ENCODE data around the gene UTF1. TPM values are rescaled to one million over a fixed set of nuclear protein-coding genes. Genes with fewer than 3 reads are reported as not detected.

UTF1 gene
- total RNA-seq, 1 donor from 2014 or later, result 0.61 TPM

- Mint-ChIP-seq H3K27me3 (ENCODE audit: unreplicated experiment) (peaks cover 11% of the 10 kb centered on the region), H3K36me3 (ENCODE audit: unreplicated experiment) (no peaks in the 10 kb centered on the region), H3K4me3 (ENCODE audit: unreplicated experiment) (no peak overlapping the region), H3K9me3 (ENCODE audit: unreplicated experiment) (no peaks in the 10 kb centered on the region), H3K27ac (ENCODE audit: unreplicated experiment) (no peak overlapping the region), H3K4me1 (ENCODE audit: low read depth, unreplicated experiment) (peaks cover 7% of the 10 kb centered on the region)
- no peak for TF ChIP-seq CTCF (IDR thresholded peaks at IDR 0.05; ENCODE audit: partially characterized antibody, unreplicated experiment)
- DNase-seq, result no peak
These were observed 36.2 kb downstream of the UTF1 start for GRCh38 chr10:133266056-133266795.

GRCh38 chr10:133267293-133267692, 37.3 kb downstream of the UTF1 start:
- H3K27ac Mint-ChIP-seq (ENCODE audit: unreplicated experiment), result no peak overlapping the region
- no peak for TF ChIP-seq CTCF (IDR thresholded peaks at IDR 0.05; ENCODE audit: partially characterized antibody, unreplicated experiment)
- no peaks in the 10 kb centered on the region for H3K36me3 Mint-ChIP-seq (ENCODE audit: unreplicated experiment)
- H3K9me3 Mint-ChIP-seq (ENCODE audit: unreplicated experiment), result no peaks in the 10 kb centered on the region
- peaks cover 11% of the 10 kb centered on the region for H3K27me3 Mint-ChIP-seq (ENCODE audit: unreplicated experiment)
- DNase-seq, result no peak
- no peak overlapping the region for H3K4me3 Mint-ChIP-seq (ENCODE audit: unreplicated experiment)
- H3K4me1 Mint-ChIP-seq (ENCODE audit: low read depth, unreplicated experiment), result peaks cover 7% of the 10 kb centered on the region

GRCh38 chr10:133267829-133268228, 37.8 kb downstream of the UTF1 start:
- no peaks in the 10 kb centered on the region for H3K36me3 Mint-ChIP-seq (ENCODE audit: unreplicated experiment)
- peaks cover 3% of the 10 kb centered on the region for H3K4me1 Mint-ChIP-seq (ENCODE audit: low read depth, unreplicated experiment)
- no peak overlapping the region for H3K4me3 Mint-ChIP-seq (ENCODE audit: unreplicated experiment)
- DNase-seq, result no peak
- peaks cover 10% of the 10 kb centered on the region for H3K27me3 Mint-ChIP-seq (ENCODE audit: unreplicated experiment)
- H3K27ac Mint-ChIP-seq (ENCODE audit: unreplicated experiment), result no peak overlapping the region
- TF ChIP-seq CTCF (IDR thresholded peaks at IDR 0.05; ENCODE audit: partially characterized antibody, unreplicated experiment), result no peak
- no peaks in the 10 kb centered on the region for H3K9me3 Mint-ChIP-seq (ENCODE audit: unreplicated experiment)

- no peak for DNase-seq
- Mint-ChIP-seq H3K27ac (ENCODE audit: unreplicated experiment) (no peak overlapping the region), H3K27me3 (ENCODE audit: unreplicated experiment) (peaks cover 7% of the 10 kb centered on the region), H3K4me1 (ENCODE audit: low read depth, unreplicated experiment) (no peaks in the 10 kb centered on the region), H3K9me3 (ENCODE audit: unreplicated experiment) (no peaks in the 10 kb centered on the region), H3K4me3 (ENCODE audit: unreplicated experiment) (no peak overlapping the region), H3K36me3 (ENCODE audit: unreplicated experiment) (no peaks in the 10 kb centered on the region)
- no peak for TF ChIP-seq CTCF (IDR thresholded peaks at IDR 0.05; ENCODE audit: partially characterized antibody, unreplicated experiment)
These were observed 38.5 kb downstream of the UTF1 start for GRCh38 chr10:133268532-133268931.

GRCh38 chr10:133269367-133269766, 39.4 kb downstream of the UTF1 start:
- DNase-seq, result no peak
- TF ChIP-seq CTCF (IDR thresholded peaks at IDR 0.05; ENCODE audit: partially characterized antibody, unreplicated experiment), result no peak

More at GRCh38 chr10:133269367-133269766, 39.4 kb downstream of the UTF1 start:
- Mint-ChIP-seq H3K4me3 (ENCODE audit: unreplicated experiment) (no peak overlapping the region), H3K36me3 (ENCODE audit: unreplicated experiment) (no peaks in the 10 kb centered on the region), H3K27ac (ENCODE audit: unreplicated experiment) (no peak overlapping the region), H3K27me3 (ENCODE audit: unreplicated experiment) (peaks cover 7% of the 10 kb centered on the region), H3K4me1 (ENCODE audit: low read depth, unreplicated experiment) (no peaks in the 10 kb centered on the region), H3K9me3 (ENCODE audit: unreplicated experiment) (no peaks in the 10 kb centered on the region)
